GM23248 (cell line): ENCODE measurements around the gene NDUFAF5.

Source experiments
- EZH2 ChIP-seq: fragments of 200-600 bp; sonication (generic); IDR thresholded peaks from 2 replicates; pipeline ENCODE4 v1.6.1; 2018; ENCODE audit warnings: antibody characterized with exemption, mild to moderate bottlenecking; ENCODE audit not compliant: insufficient read depth, poor library complexity, severe bottlenecking
- EZH2phosphoT487 ChIP-seq: fragments of 200-600 bp; sonication (generic); IDR thresholded peaks from 2 replicates; pipeline ENCODE4 v1.6.1; 2018; ENCODE audit warnings: antibody characterized with exemption, moderate library complexity, mild to moderate bottlenecking, low read depth; ENCODE audit not compliant: insufficient read depth

- TF ChIP-seq EZH2phosphoT487 (no peak), EZH2 (no peak)
Observed at GRCh38 chr20:13784271-13784892, 446 bp upstream of the NDUFAF5 start.
